Activated naive CD8-positive, alpha-beta T cell treated with anti-CD3 and anti-CD28 coated beads for 36 hours (primary cell): ENCODE data around the gene SLC5A3. TPM values are rescaled to one million over a fixed set of nuclear protein-coding genes. Genes with fewer than 3 reads are reported as not detected.

Source experiments
- DNase-seq: peaks from one replicate; pipeline ENCODE4 v3.0.0; 2021
- H3K27ac Mint-ChIP-seq: one replicate; pipeline ENCODE4 v1.8.0; 2022; ENCODE audit warnings: mild to moderate bottlenecking, moderate library complexity, mixed read lengths
- H3K27me3 Mint-ChIP-seq: one replicate; pipeline ENCODE4 v1.8.0; 2022; ENCODE audit warnings: mild to moderate bottlenecking, mixed read lengths
- H3K36me3 Mint-ChIP-seq: one replicate; pipeline ENCODE4 v1.8.0; 2021; ENCODE audit warnings: mild to moderate bottlenecking, mixed read lengths
- H3K4me1 Mint-ChIP-seq: one replicate; pipeline ENCODE4 v1.8.0; 2021; ENCODE audit warnings: mixed read lengths
- H3K4me3 Mint-ChIP-seq: one replicate; pipeline ENCODE4 v1.8.0; 2022; ENCODE audit warnings: mild to moderate bottlenecking, moderate library complexity, mixed read lengths
- H3K9me3 Mint-ChIP-seq: one replicate; pipeline ENCODE4 v1.8.0; 2022; ENCODE audit warnings: mixed read lengths
- total RNA-seq, 2 experiments: library from RNA; stranded (reverse); gene quantifications; one replicate each; pipeline ENCODE4 v1.2.3, GENCODE V29; 2021

Gene SLC5A3
- total RNA-seq, 2 experiments from 2014 or later: 12.4 to 12.7 TPM

DNA sequence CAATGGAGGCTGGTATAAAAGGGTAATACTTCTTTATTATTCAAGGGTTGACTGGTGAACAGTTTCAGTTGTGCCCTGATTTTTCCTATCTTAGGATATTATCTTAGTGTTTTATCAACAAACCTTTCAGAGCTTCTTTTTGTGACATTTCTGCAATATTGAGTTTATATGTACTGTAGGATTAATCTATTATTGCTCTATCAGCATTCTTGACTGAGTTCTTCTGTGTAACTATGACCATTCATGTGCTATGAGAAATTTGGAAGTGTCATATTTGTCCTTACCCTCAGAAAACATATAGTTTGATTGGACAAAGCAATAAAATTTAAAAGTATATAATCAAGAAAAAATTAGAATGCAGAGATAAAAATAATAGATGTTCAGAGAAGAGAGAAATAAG is 25.5 kb upstream of the SLC5A3 start:
- no peaks in the 10 kb centered on the region for H3K27me3 Mint-ChIP-seq
- no peak overlapping the region for H3K27ac Mint-ChIP-seq
- peaks cover 4% of the 10 kb centered on the region for H3K4me1 Mint-ChIP-seq
- no peak overlapping the region for H3K4me3 Mint-ChIP-seq
- H3K9me3 Mint-ChIP-seq: peaks cover 2% of the 10 kb centered on the region
- peaks cover 2% of the 10 kb centered on the region for H3K36me3 Mint-ChIP-seq
- no peak for DNase-seq

DNA sequence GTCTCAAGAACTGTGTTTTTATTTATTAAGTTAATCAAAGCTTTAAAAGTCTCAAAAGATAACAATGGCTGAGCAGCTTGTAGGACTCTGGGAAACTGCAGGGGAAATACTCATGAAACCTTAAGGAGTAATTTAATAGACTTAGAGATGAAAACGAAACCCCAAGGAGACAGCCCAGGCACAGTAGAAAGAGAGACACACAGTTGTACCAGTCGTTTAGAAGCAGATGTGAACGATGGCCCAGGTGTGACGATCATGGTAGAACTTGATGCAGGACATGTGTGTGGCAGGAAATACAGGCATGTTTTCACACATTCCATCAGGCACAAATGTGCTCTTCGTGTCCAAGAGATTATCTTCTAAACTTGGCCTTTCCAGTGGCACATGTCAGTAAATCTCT is 21.2 kb upstream of the SLC5A3 start:
- Mint-ChIP-seq H3K9me3 (peaks cover 2% of the 10 kb centered on the region), H3K27ac (no peak overlapping the region), H3K4me3 (no peak overlapping the region), H3K36me3 (no peaks in the 10 kb centered on the region), H3K27me3 (no peaks in the 10 kb centered on the region), H3K4me1 (no peaks in the 10 kb centered on the region)
- DNase-seq: no peak

DNA sequence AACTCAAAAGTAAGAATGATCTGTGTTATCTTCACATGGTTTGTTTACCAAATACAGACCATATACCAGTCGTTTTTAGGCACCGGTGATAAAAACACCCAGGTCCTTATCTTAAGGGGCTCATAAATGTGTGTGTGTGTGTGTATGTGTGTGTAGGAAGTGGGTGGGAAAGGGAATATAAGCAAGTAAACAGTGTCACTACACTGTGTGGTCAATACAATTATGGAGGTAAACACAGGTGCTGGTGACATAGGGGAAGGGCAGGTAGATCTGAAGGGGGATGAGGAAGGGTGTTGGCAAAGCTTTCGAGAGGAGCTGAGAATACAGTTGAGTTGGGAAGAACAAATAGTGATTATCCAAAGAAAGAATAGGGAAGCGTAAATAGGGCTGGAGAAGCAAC is 19.1 kb upstream of the SLC5A3 start:
- no peak for DNase-seq
- Mint-ChIP-seq H3K4me3 (no peak overlapping the region), H3K36me3 (no peaks in the 10 kb centered on the region), H3K4me1 (no peaks in the 10 kb centered on the region), H3K27me3 (no peaks in the 10 kb centered on the region), H3K9me3 (no peaks in the 10 kb centered on the region), H3K27ac (no peak overlapping the region)

DNA sequence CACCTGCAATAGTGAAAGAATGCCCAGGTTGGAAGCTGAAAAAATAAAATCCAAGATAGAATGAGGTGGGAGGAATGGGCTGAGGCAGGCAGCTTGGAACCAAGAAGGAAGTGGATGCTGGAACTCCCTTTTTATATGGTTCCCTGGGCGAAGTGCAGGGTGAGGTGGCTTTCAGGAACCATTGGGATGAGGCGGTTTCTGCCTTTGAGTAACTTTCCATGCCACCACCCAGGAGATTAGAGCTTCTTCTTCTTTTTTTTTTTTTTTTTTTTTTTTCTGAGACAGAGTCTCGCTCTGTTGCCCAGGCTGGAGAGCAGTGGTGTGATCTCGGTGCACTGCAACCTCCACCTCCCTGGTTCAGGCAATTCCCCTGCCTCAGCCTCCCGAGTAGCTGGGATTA is 17.8 kb upstream of the SLC5A3 start:
- Mint-ChIP-seq H3K36me3 (no peaks in the 10 kb centered on the region), H3K27me3 (no peaks in the 10 kb centered on the region), H3K27ac (peak overlapping the region; percentile 2), H3K9me3 (no peaks in the 10 kb centered on the region), H3K4me1 (peaks cover 3% of the 10 kb centered on the region), H3K4me3 (no peak overlapping the region)
- no peak for DNase-seq

DNA sequence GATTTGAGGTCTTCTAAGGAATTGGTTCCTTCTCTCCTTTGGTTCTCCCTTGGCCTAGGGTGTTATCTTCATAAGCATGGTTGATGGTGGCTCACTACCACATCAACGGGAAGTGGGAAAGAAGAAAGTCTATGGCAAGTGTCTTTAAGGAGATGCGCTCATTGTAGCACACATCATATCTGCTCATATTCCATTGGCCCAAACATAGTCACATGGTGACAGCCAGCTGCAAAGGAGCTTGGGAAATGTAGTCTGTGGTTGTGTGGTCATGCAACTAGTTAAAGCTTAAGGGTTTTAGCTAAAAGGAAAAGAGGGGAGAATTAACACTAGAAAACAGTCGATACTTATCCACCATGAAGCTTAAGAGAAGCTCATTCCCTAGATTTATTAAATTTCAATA is 11.4 kb upstream of the SLC5A3 start:
- Mint-ChIP-seq H3K9me3 (peaks cover 4% of the 10 kb centered on the region), H3K4me1 (peaks cover 3% of the 10 kb centered on the region), H3K27ac (no peak overlapping the region), H3K36me3 (no peaks in the 10 kb centered on the region), H3K4me3 (no peak overlapping the region), H3K27me3 (no peaks in the 10 kb centered on the region)
- DNase-seq: no peak

DNA sequence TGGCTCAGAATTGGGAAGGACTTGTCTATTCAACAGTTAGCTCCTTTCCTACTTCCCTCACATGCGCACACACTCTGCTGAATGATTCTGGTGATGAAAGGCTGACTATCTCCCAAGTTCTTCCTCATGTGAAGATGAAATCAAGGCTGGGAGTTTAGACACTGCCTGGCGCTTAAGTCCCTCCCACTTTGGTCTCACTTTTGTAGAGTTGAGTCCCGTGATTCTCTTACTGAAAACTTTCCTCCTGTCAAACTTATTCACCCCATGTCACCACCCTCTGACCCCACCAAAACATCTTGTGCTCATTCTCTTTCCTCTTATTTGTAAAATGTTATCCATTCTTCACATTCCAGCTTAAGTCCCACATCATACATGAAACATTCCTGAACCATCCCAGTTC is 8.4 kb upstream of the SLC5A3 start:
- Mint-ChIP-seq H3K4me3 (no peak overlapping the region), H3K9me3 (peaks cover 4% of the 10 kb centered on the region), H3K27me3 (no peaks in the 10 kb centered on the region), H3K4me1 (peaks cover 3% of the 10 kb centered on the region), H3K36me3 (no peaks in the 10 kb centered on the region), H3K27ac (no peak overlapping the region)
- DNase-seq: no peak

DNA sequence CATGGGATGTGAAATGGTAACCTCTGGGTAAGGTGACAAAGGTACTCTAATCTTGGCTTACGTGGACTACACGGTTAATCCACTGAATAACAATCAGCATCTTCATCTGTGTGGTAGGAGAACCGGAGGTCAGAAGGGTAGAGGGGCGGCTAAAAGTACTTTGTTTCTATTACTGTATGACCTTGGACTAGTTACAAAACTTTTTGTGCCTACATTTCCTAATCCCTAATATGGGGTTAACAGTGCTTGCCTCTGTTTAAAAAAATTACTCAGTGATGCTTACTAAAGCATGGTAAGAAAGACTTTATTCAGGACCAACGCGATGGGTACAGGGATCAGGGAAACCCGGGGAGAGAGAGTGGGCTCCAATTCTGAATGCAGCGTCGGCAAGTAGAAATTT is 1.7 kb upstream of the SLC5A3 start:
- Mint-ChIP-seq H3K4me1 (peaks cover 20% of the 10 kb centered on the region), H3K27ac (peak overlapping the region; percentile 6), H3K4me3 (peak overlapping the region; percentile 50), H3K27me3 (peaks cover 3% of the 10 kb centered on the region), H3K36me3 (peaks cover 23% of the 10 kb centered on the region), H3K9me3 (no peaks in the 10 kb centered on the region)
- DNase-seq: no peak

DNA sequence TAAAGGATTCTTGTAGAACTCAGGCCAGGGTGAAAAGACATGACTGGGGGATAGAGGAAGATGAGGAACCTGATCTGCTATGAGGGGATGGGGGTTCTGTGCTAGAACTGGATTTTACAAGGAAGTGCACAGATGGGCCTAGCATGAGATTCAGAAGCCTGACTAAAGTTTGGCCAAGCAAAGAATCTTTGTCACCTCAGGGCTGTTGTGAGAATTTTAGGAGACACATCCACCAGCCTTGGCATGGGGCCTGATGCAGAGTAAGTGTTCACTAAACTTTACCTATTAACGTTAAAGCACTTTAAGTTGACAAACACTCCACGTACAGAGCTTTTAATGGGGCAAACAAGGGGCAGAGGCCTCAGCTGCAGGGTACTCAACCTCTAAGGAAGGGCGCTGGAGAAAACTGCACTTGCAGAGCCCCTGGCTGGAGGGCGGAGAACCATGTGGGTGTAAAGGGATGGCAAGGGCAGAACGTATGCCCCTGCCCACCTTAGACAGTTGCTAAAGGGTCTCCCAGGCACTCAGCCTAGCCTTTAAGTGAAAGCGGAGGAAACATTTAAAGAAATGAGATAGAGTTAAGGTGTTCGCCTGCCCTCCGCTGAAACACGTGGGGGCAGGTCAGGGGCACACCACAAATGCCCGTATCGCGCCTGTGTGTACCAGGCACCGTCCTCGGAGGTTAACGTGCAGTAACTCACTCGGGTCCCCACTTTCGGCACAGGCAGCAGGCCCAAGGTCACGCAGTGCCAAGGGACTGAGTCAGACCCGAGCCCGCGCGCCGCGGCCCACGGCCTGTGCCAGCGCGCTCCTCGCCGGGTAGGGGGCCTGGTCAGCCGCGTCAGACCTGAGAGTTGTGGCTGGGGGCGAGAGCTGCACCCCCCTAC is 990 bp upstream of the SLC5A3 start:
- Mint-ChIP-seq H3K27ac (peak overlapping the region; percentile 55), H3K36me3 (peaks cover 30% of the 10 kb centered on the region)

DNA sequence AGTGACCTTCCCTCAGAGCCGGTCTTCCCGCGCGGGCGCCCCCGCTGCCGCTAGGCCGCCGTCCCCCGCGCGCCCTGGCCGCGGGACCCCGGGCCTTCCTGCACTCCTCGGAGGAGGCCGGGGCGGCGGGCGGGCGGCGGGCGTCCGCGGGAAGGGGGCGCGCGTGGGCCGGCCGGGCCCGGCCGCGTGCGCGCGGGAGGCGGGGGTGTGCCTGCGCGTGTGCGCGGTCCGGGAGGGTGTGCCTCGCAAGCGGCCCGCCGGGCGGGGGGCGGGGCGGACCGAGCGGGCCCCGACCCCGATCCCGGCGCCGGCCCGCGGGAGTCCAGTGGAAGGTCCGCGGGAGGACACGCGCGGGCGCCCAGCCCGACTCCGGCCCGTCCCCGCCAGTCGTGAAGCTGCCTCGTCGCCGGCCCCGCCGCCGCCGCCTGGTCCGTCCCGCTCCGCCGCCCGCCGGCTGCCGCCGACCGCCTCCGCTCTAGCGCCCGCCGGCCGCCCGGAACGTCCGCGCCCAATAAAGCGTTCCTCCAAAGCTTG is 438 bp downstream of the SLC5A3 start:
- peak overlapping the region; percentile 92 for H3K4me3 Mint-ChIP-seq
- peak; percentile 55 for DNase-seq
- peaks cover 40% of the 10 kb centered on the region for H3K4me1 Mint-ChIP-seq
- peaks cover 41% of the 10 kb centered on the region for H3K36me3 Mint-ChIP-seq
- H3K27ac Mint-ChIP-seq: peak overlapping the region; percentile 90
- H3K27me3 Mint-ChIP-seq: peaks cover 3% of the 10 kb centered on the region
- H3K9me3 Mint-ChIP-seq: no peaks in the 10 kb centered on the region

More for the DNA sequence above, 990 bp upstream of the SLC5A3 start:
- no peaks in the 10 kb centered on the region for H3K9me3 Mint-ChIP-seq
- peaks cover 27% of the 10 kb centered on the region for H3K4me1 Mint-ChIP-seq
- H3K27me3 Mint-ChIP-seq: peaks cover 3% of the 10 kb centered on the region
- H3K4me3 Mint-ChIP-seq: peak overlapping the region; percentile 50
- DNase-seq: no peak

DNA sequence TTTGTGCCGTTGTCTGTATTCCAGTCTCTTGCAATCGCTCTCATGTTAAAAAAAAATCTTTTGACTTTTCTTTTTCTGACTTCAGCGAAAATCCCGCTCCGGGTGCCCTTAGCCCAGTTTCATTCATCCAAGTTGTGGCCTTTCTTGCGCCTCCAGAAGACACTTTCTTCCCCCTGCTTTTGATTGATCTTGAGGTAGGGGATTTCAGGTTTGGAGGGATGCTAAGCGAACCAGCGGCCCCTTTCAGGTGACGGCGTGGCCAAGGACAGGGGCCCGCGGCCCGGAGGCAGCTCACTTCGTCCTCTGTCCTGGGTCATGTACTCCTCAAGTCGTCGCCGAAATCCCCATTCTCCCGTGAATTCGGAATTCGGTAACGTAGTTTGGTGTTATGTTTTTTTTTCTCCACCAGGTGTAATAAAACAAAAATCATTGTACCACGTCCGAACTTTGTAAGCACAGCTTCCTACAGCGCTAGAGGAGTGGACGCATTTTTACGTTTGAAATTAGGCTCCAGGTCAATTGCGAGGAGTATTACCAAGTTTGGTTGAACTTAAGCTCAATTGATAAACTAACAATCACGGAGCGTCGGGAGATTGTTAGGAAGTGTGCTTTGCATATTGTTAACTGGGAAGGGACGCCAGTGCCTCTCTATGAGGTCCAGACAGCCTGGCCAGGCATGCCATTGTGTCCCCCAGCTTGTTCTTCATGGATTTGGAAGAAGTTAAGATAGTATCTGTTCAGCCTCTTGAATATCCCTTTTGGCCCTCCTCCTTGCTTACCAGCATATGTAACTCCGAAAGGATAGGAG is 1.1 kb downstream of the SLC5A3 start:
- H3K4me1 Mint-ChIP-seq: peaks cover 46% of the 10 kb centered on the region
- H3K4me3 Mint-ChIP-seq: peak overlapping the region; percentile 92
- peaks cover 43% of the 10 kb centered on the region for H3K36me3 Mint-ChIP-seq
- peak overlapping the region; percentile 90 for H3K27ac Mint-ChIP-seq
- H3K9me3 Mint-ChIP-seq: no peaks in the 10 kb centered on the region
- peaks cover 3% of the 10 kb centered on the region for H3K27me3 Mint-ChIP-seq
- peak; percentile 10 for DNase-seq

DNA sequence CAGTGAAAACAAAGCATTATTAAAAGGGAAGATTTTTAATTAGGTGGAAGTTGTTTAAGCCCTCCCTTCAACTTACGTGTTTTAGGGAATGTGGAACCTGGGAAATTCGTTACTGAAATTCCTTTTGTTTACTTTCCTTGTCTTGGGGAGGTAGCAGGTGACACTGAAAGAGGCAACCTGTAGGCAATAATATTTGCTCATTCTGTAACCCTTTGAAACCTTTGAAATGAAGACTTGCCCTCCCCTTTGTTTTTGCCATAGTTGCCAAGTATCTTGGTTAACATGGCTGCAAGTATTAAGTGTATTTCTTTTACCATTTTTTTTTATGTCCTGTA is 1.7 kb downstream of the SLC5A3 start:
- H3K4me3 Mint-ChIP-seq: peak overlapping the region; percentile 92
- H3K36me3 Mint-ChIP-seq: peaks cover 49% of the 10 kb centered on the region
- peaks cover 51% of the 10 kb centered on the region for H3K4me1 Mint-ChIP-seq
- no peak for DNase-seq
- peak overlapping the region; percentile 90 for H3K27ac Mint-ChIP-seq
- H3K9me3 Mint-ChIP-seq: no peaks in the 10 kb centered on the region
- H3K27me3 Mint-ChIP-seq: peaks cover 3% of the 10 kb centered on the region

DNA sequence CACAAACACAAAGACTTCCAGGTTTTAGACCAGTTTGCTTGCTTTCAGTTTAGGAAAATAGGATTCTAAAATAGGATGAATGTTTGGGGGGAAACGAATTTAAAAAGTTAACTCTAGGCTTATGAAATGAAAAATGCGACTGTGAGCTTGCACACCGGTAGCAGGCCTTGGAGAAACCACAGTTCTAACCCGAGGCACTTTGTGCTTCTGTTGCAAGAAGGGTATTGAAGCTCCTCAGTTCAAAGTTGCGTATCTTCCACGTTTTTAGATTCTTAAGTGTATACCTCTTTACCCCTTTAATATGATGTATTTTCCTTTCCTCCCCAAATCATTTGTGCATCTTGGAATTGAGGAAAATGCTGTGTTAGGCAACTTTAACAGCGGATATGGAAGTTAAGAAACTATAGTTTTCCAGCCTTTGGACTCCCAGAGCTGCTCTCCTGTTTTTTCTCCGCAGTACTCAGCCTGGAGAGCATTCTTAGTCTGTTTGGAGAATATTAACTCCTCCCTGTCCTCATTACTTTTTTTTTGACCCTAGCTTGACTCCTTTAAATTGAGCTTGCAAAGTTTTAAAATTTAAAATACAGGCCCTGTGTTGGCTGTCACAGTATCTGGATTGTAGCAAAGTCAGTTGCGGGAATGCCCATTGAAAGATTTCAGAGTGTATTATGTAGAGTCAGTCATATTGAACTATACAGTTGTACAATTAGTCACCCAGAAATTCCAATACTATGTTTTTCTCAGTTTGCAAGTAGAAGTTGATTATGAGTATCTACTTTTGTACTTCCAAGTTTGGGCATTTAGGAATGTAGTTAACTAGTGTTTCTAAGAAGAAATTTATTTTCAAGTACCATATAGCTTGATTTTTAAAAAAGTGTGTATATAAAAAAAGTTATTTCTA is 2.6 kb downstream of the SLC5A3 start:
- DNase-seq: no peak
- Mint-ChIP-seq H3K36me3 (peaks cover 58% of the 10 kb centered on the region), H3K4me3 (peak overlapping the region; percentile 92), H3K27ac (peak overlapping the region; percentile 81), H3K9me3 (no peaks in the 10 kb centered on the region), H3K27me3 (peaks cover 3% of the 10 kb centered on the region), H3K4me1 (peaks cover 61% of the 10 kb centered on the region)

DNA sequence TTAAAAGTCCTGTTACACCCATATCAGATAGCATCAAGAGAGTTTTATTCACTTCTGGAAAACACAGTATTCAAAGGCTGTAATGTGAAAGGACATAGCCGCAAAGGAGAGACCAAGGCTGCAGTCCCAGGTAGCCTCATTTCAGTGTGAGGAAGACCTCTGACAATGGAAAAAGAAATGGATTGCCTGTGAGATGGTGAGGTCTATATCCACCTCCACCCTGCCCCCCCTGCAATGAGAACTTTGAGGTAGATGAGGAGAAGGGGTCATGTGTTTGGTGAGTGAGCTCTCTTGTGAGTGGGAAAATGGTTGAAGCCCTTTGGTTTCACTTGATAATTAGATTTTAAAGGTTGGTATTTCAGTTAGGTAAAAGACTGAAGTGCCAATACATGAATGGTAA is 3.5 kb downstream of the SLC5A3 start:
- H3K4me3 Mint-ChIP-seq: peak overlapping the region; percentile 9
- DNase-seq: no peak
- H3K27ac Mint-ChIP-seq: peak overlapping the region; percentile 76
- H3K9me3 Mint-ChIP-seq: no peaks in the 10 kb centered on the region
- peaks cover 60% of the 10 kb centered on the region for H3K36me3 Mint-ChIP-seq
- peaks cover 65% of the 10 kb centered on the region for H3K4me1 Mint-ChIP-seq
- H3K27me3 Mint-ChIP-seq: peaks cover 3% of the 10 kb centered on the region

DNA sequence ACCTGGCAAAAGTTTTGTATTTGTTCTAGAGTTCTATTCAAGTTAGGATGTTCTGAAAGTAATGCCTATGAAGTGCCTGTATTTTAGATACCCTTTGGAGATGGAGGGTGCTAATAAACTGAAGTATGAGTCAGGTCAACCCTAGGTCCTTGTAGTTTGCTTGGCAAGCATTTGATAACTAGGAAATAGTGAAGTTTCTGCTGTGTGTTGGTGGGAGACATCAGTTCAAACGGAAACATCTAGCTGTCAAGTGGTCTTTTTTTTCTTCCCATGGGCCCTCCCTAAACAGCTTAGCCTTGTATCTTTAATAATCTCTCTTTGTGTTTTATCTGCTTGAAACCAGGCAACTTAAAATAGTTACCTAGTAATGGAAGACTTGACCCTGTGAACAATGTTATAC is 4.5 kb downstream of the SLC5A3 start:
- Mint-ChIP-seq H3K27me3 (peaks cover 3% of the 10 kb centered on the region), H3K27ac (peak overlapping the region; percentile 84), H3K9me3 (no peaks in the 10 kb centered on the region), H3K4me3 (peak overlapping the region; percentile 50), H3K4me1 (peaks cover 76% of the 10 kb centered on the region), H3K36me3 (peaks cover 69% of the 10 kb centered on the region)
- no peak for DNase-seq
